SKM-1 (cell line): Measurements from ENCODE around the gene PLK5.
"Not testable (repeated sequence)": the region's sequence is repeated elsewhere in the genome, so short reads cannot be mapped to it uniquely, and the experiment has no call there.

Source experiments
- DNase-seq: peaks from one replicate; lab custom pipeline; 2025; ENCODE audit not compliant: unreplicated experiment; lab: John Stamatoyannopoulos, UW

PLK5 gene

GRCh38 chr19:1491114-1491848, 32.6 kb upstream of the PLK5 start, which contains the start of gene REEP6:
TSS of gene REEP6 (plus strand) at chr19:1491181. CDS start at chr19:1491270, 89 bp downstream.
- no peak for DNase-seq

- DNase-seq, result no peak
Observed at GRCh38 chr19:1491849-1492170, 32.1 kb upstream of the PLK5 start.

GRCh38 chr19:1492474-1493006, 31.3 kb upstream of the PLK5 start:
- no peak for DNase-seq

- DNase-seq, result no peak
Observed at GRCh38 chr19:1494115-1494815, 29.6 kb upstream of the PLK5 start.

GRCh38 chr19:1495051-1495798, 28.7 kb upstream of the PLK5 start:
- no peak for DNase-seq

GRCh38 chr19:1495799-1496713, 27.8 kb upstream of the PLK5 start:
- no peak for DNase-seq

GRCh38 chr19:1496714-1497577, 26.9 kb upstream of the PLK5 start:
- no peak for DNase-seq

GRCh38 chr19:1497578-1498235, 26.2 kb upstream of the PLK5 start:
- DNase-seq, result no peak

GRCh38 chr19:1499231-1499630, 24.6 kb upstream of the PLK5 start:
- DNase-seq, result not testable (repeated sequence)

- DNase-seq, result no peak
Observed at GRCh38 chr19:1501200-1501595, 22.7 kb upstream of the PLK5 start.

- no peak for DNase-seq
Observed at GRCh38 chr19:1502433-1503088, 21.3 kb upstream of the PLK5 start.

GRCh38 chr19:1503089-1503924, 20.6 kb upstream of the PLK5 start:
- peak; percentile 34 for DNase-seq

- DNase-seq, result no peak
Observed at GRCh38 chr19:1503925-1504773, 19.7 kb upstream of the PLK5 start.

GRCh38 chr19:1505012-1505411, 18.9 kb upstream of the PLK5 start:
- no peak for DNase-seq

- no peak for DNase-seq
Observed at GRCh38 chr19:1505991-1506881, 17.6 kb upstream of the PLK5 start.

- DNase-seq, result no peak
Observed at GRCh38 chr19:1507192-1507660, 16.7 kb upstream of the PLK5 start.
